Type B pancreatic cell (in vitro differentiated cells): ENCODE data around the gene NALCN. TPM values are rescaled to one million over a fixed set of nuclear protein-coding genes. Genes with fewer than 3 reads are reported as not detected.

ENCODE experiments used
- DNase-seq: peaks from one replicate; pipeline ENCODE4 v3.0.0; 2021; ENCODE audit warnings: mixed read lengths; ENCODE audit not compliant: unreplicated experiment; ENCODE audit errors: extremely low spot score
- H3K27ac Mint-ChIP-seq: 2 replicates; pipeline ENCODE4 v1.8.0; 2021; ENCODE audit warnings: mild to moderate bottlenecking, mixed read lengths
- H3K27me3 Mint-ChIP-seq: 2 replicates; pipeline ENCODE4 v1.8.0; 2021; ENCODE audit warnings: mixed read lengths
- H3K36me3 Mint-ChIP-seq: 2 replicates; pipeline ENCODE4 v1.8.0; 2021; ENCODE audit warnings: mixed read lengths
- H3K4me1 Mint-ChIP-seq: one replicate; pipeline ENCODE4 v1.8.0; 2021; ENCODE audit warnings: mixed read lengths; ENCODE audit not compliant: unreplicated experiment
- H3K4me3 Mint-ChIP-seq: 2 replicates; pipeline ENCODE4 v1.8.0; 2021; ENCODE audit warnings: mild to moderate bottlenecking, mixed read lengths
- H3K9me3 Mint-ChIP-seq: 2 replicates; pipeline ENCODE4 v1.8.0; 2021; ENCODE audit warnings: mixed read lengths
- CTCF ChIP-seq: fragments of 200-600 bp; sonication (generic); conservative IDR thresholded peaks from 2 replicates; pipeline ENCODE4 v1.5.0; 2021; ENCODE audit warnings: antibody characterized with exemption, mild to moderate bottlenecking
- total RNA-seq: library from RNA; stranded (reverse); gene quantifications from 2 replicates; pipeline ENCODE4 v1.2.1, GENCODE V29; 2021; ENCODE audit warnings: low replicate concordance

The NALCN gene
- total RNA-seq, 1 donor from 2014 or later: 0.70 TPM

- no peaks in the 10 kb centered on the region for H3K9me3 Mint-ChIP-seq
- H3K27me3 Mint-ChIP-seq: peaks cover 3% of the 10 kb centered on the region
- H3K27ac Mint-ChIP-seq: no peak overlapping the region
- H3K36me3 Mint-ChIP-seq: no peaks in the 10 kb centered on the region
- H3K4me3 Mint-ChIP-seq: no peak overlapping the region
- no peak for DNase-seq
- no peak for TF ChIP-seq CTCF
- no peaks in the 10 kb centered on the region for H3K4me1 Mint-ChIP-seq
Measured at GRCh38 chr13:101298517-101298916, 117.8 kb downstream of the NALCN start.

- Mint-ChIP-seq H3K4me1 (no peaks in the 10 kb centered on the region), H3K36me3 (no peaks in the 10 kb centered on the region), H3K27ac (no peak overlapping the region), H3K4me3 (no peak overlapping the region), H3K9me3 (no peaks in the 10 kb centered on the region), H3K27me3 (peaks cover 3% of the 10 kb centered on the region)
- DNase-seq: no peak
- TF ChIP-seq CTCF: no peak
Measured at GRCh38 chr13:101297794-101298193, 118.5 kb downstream of the NALCN start.

GRCh38 chr13:101292711-101293110 is 123.6 kb downstream of the NALCN start:
- H3K36me3 Mint-ChIP-seq: no peaks in the 10 kb centered on the region

GRCh38 chr13:101291646-101292515 is 124.4 kb downstream of the NALCN start:
- no peak for DNase-seq
- H3K4me3 Mint-ChIP-seq: no peak overlapping the region
- peaks cover 5% of the 10 kb centered on the region for H3K4me1 Mint-ChIP-seq
- H3K27me3 Mint-ChIP-seq: peaks cover 3% of the 10 kb centered on the region
- TF ChIP-seq CTCF: no peak
- no peaks in the 10 kb centered on the region for H3K9me3 Mint-ChIP-seq
- no peaks in the 10 kb centered on the region for H3K36me3 Mint-ChIP-seq
- no peak overlapping the region for H3K27ac Mint-ChIP-seq

More at GRCh38 chr13:101292711-101293110, 123.6 kb downstream of the NALCN start:
- Mint-ChIP-seq H3K4me1 (peaks cover 5% of the 10 kb centered on the region), H3K27me3 (peaks cover 3% of the 10 kb centered on the region), H3K4me3 (no peak overlapping the region), H3K27ac (no peak overlapping the region), H3K9me3 (no peaks in the 10 kb centered on the region)
- no peak for TF ChIP-seq CTCF
- no peak for DNase-seq

GRCh38 chr13:101291206-101291605 is 125.1 kb downstream of the NALCN start:
- no peak overlapping the region for H3K27ac Mint-ChIP-seq
- H3K36me3 Mint-ChIP-seq: no peaks in the 10 kb centered on the region
- H3K4me3 Mint-ChIP-seq: no peak overlapping the region
- peaks cover 5% of the 10 kb centered on the region for H3K4me1 Mint-ChIP-seq
- no peak for DNase-seq
- TF ChIP-seq CTCF: no peak
- no peaks in the 10 kb centered on the region for H3K9me3 Mint-ChIP-seq
- H3K27me3 Mint-ChIP-seq: peaks cover 3% of the 10 kb centered on the region
